Measurements from ENCODE around the gene DISP3.

DISP3 gene

GRCh38 chr1:11521582-11522399 is 42.8 kb downstream of the DISP3 start:
- Histone ChIP-seq H3K36me3 (peaks cover 12% of the 10 kb centered on the region), H3K9me3 (no peaks in the 10 kb centered on the region), H3K4me1 (peaks cover 4% of the 10 kb centered on the region; the same call in 1 of the 2 replicates), H3K4me3 (ENCODE audit: low read depth, low read length) (no peak overlapping the region), H3K27me3 (no peaks in the 10 kb centered on the region)
- DNase-seq = peak; percentile 34
- no peak for TF ChIP-seq CTCF (IDR thresholded peaks at IDR 0.05; ENCODE audit: low read depth, low read length)

- peaks cover 4% of the 10 kb centered on the region; the same call in 1 of the 2 replicates for H3K4me1 ChIP-seq
- DNase-seq = no peak
- H3K36me3 ChIP-seq = peaks cover 10% of the 10 kb centered on the region
- H3K27me3 ChIP-seq = no peaks in the 10 kb centered on the region
- H3K9me3 ChIP-seq = no peaks in the 10 kb centered on the region
- H3K4me3 ChIP-seq (ENCODE audit: low read depth, low read length) = no peak overlapping the region
- no peak for TF ChIP-seq CTCF (IDR thresholded peaks at IDR 0.05; ENCODE audit: low read depth, low read length)
Measured at GRCh38 chr1:11522400-11523235, 43.7 kb downstream of the DISP3 start.

GRCh38 chr1:11523261-11523660 is 44.3 kb downstream of the DISP3 start:
- peaks cover 8% of the 10 kb centered on the region for H3K36me3 ChIP-seq
- no peak for TF ChIP-seq CTCF (IDR thresholded peaks at IDR 0.05; ENCODE audit: low read depth, low read length)

GRCh38 chr1:11523746-11524464 is 45.0 kb downstream of the DISP3 start:
- no peak for DNase-seq
- Histone ChIP-seq H3K27me3 (no peaks in the 10 kb centered on the region), H3K36me3 (peaks cover 8% of the 10 kb centered on the region), H3K4me1 (peaks cover 4% of the 10 kb centered on the region; the same call in 1 of the 2 replicates), H3K9me3 (no peaks in the 10 kb centered on the region), H3K4me3 (ENCODE audit: low read depth, low read length) (no peak overlapping the region)
- TF ChIP-seq CTCF (IDR thresholded peaks at IDR 0.05; ENCODE audit: low read depth, low read length) = no peak

More at GRCh38 chr1:11523261-11523660, 44.3 kb downstream of the DISP3 start:
- H3K27me3 ChIP-seq = no peaks in the 10 kb centered on the region
- DNase-seq = no peak
- H3K4me3 ChIP-seq (ENCODE audit: low read depth, low read length) = no peak overlapping the region
- H3K4me1 ChIP-seq = peaks cover 4% of the 10 kb centered on the region; the same call in 1 of the 2 replicates
- no peaks in the 10 kb centered on the region for H3K9me3 ChIP-seq

- Histone ChIP-seq H3K9me3 (no peaks in the 10 kb centered on the region), H3K36me3 (peaks cover 4% of the 10 kb centered on the region), H3K4me1 (peaks cover 4% of the 10 kb centered on the region; the same call in 1 of the 2 replicates), H3K27me3 (no peaks in the 10 kb centered on the region), H3K4me3 (ENCODE audit: low read depth, low read length) (no peak overlapping the region)
- no peak for DNase-seq
- TF ChIP-seq CTCF (IDR thresholded peaks at IDR 0.05; ENCODE audit: low read depth, low read length) = no peak
Measured at GRCh38 chr1:11524465-11525150, 45.7 kb downstream of the DISP3 start.
